Cardiac septum (tissue), 1 donor: Measurements from ENCODE around the gene LRGUK. TPM values are rescaled to one million over a fixed set of nuclear protein-coding genes. Genes with fewer than 3 reads are reported as not detected.
"Not testable (repeated sequence)": the region's sequence is repeated elsewhere in the genome, so short reads cannot be mapped to it uniquely, and the experiment has no call there.

Experiments
- DNase-seq: peaks from one replicate; pipeline ENCODE4 v3.0.0-alpha.2; 2020; ENCODE audit warnings: low spot score
- intact Hi-C: fragments of 100-400 bp; cut with DNase I; formaldehyde crosslinking; loops from one replicate; pipeline ENCODE4 v1.14.0; 2022
- total RNA-seq: library from RNA; stranded (reverse); fragmentation: NEBNext Ultra II Directional; extraction: Animal tissue kit (Norgen Biotek cat#: 25700); gene quantifications from one replicate; pipeline ENCODE4 v1.2.1, GENCODE V29; 2021
- donor health status: DM: no; HTN: no; CAD: no.

LRGUK gene
- total RNA-seq, 1 donor from 2014 or later, result 0.24 TPM

DNA sequence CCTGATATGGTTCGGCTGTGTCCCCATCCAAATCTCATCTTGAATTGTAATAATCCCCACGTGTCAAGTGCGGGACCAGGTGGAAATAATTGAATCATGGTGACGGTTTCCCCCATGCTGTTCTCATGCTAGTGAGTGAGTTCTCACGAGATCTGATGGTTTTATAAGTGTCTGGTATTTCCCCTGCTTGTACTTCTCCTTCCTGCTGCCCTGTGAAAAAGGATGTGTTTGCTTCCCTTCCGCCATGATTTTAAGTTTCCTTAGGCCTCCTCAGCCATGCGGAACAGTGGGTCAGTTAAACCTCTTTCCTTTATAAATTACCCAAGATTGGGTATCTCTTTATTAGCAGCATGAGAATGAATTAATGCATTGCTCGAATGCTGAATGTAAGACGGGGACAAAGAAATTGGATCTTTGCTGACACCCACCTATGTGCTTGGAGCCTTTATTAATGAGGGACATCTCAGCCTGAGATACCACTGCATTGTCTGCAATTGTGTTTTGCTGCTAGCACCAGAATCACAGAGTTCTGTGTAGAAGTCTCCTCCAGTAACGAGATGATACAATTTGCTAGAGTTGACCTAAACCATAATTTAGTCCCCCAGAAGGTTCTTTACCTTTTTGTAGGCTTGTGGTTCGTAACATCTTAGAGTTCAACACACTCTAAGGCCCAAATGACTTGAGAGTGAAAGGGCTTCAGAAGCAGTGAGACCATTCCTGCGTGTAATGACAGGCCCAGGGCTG is 160.9 kb downstream of the LRGUK start:
- intact Hi-C loops, result no loop called here
- no peak for DNase-seq

DNA sequence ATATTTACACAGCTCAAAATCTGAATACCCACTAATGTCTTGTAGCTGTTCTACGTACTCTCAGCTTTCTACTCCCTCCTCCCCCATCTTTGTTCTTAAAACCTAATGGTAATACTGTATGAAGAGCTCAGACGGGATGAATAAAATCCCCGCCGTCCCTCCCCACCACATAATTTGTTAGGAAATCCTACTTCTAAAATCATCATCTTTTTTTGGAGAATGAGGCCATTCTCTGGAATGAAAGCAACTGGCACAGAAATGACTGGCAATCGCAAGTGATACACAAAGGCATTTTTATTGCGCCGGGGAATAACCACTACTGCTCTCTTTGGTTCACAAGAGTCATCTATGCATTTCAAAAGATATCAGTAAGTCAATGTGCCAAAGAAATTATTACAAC is 162.3 kb downstream of the LRGUK start:
- intact Hi-C loops, result no loop called here
- DNase-seq, result no peak

- DNase-seq, result no peak
- intact Hi-C loops, result no loop called here
Observed at GRCh38 chr7:134289841-134290240, 162.7 kb downstream of the LRGUK start.

DNA sequence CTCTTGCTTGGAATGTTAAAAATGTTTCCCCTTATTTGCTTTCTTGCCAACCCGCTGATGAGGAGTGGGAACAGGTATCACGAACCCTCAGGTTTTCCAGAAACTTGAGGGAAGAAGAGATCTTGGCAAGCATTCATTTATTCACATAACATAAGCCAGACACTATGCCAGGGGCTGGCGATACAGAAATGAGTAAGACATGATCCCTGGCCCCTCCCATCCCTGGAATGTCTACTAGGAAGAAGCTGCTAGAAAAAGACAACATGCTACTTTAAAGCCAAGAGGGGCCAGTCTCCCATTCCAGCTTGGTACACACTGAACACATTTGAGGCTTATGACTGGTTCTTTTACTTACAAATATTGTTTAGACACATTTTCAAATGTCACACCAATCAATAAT is 163.1 kb downstream of the LRGUK start:
- no peak for DNase-seq
- intact Hi-C loops, result no loop called here

- intact Hi-C loops, result no loop called here
- no peak for DNase-seq
Observed at GRCh38 chr7:134293002-134293740, 166.0 kb downstream of the LRGUK start.

GRCh38 chr7:134295982-134296381 is 168.8 kb downstream of the LRGUK start:
- intact Hi-C loops, DNase-seq: not testable (repeated sequence)

DNA sequence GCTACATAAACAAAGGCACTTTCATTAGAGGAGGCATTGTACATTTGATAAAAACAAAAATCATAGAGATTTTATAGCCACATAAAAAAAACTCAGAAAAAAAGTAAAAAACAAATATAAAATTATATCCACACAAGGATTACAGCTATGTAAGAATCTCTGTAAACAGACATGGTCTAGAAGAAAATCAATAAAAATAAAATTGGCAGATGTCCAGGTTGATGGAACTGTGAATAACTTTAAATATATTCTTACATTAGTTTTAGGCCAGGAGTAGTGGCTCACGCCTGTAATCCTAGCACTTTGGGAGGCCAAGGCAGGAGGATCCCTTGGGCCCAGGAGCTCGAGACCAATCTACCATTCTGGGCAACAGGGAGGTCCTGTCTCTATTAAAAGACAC is 170.3 kb downstream of the LRGUK start:
- intact Hi-C loops, result no loop called here
- DNase-seq, result no peak

DNA sequence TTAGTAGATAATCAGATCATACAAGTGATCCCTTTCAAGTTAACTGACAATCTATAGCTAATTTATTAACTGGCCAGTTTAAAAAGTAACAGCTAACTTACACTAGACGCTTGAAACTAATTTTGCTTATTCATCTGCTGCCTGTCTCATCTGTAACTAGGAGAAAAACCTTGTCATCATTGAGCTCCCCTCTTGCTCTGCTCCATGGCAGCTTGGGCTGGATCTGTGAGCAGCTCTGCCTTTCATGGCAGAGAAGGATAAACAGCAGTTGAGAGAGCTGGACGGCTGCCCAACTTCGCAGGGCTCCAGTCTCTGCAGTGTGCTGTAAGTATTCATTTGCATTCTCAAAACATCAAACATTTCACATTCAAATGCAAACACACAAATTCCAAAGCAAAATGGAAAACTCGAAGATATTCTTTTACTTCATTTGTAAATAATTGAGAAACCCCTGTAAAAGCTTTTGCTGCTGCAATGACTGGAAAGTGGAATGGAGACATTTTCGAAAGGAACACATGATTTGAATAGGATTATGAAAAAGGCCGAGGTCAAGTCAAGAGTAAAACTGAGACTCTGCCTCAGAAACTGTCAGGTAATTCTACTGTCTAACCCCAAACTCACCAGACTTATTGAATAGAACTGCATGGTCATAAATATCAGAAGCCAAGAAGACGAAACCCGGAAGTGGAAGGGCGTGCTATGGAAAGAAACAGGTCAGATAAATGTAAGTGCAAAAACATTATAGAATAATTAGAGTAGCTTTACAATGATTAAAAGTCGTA is 172.0 kb downstream of the LRGUK start:
- no peak for DNase-seq
- intact Hi-C loops, result no loop called here

- intact Hi-C loops, result no loop called here
- DNase-seq, result no peak
Observed at GRCh38 chr7:134300988-134301387, 173.8 kb downstream of the LRGUK start.

DNA sequence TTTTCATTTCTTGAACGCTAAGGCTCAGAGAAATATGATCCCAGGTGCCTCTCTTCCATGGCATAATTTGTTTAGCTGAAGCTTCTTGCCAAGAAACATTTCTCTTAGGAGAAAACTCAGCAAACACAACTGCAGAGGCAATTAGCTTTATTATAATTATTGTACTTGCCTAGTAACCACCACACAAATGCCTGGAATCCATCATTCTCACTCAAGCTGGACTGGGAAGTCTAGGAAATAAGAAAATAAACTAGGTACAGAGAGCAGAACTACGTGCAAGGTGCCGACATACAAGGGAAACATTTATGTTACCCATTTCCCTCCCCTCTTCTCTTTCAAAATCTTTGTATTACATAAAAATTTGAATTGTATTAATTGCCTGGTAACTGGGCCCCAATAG is 174.5 kb downstream of the LRGUK start:
- no peak for DNase-seq
- intact Hi-C loops, result no loop called here

DNA sequence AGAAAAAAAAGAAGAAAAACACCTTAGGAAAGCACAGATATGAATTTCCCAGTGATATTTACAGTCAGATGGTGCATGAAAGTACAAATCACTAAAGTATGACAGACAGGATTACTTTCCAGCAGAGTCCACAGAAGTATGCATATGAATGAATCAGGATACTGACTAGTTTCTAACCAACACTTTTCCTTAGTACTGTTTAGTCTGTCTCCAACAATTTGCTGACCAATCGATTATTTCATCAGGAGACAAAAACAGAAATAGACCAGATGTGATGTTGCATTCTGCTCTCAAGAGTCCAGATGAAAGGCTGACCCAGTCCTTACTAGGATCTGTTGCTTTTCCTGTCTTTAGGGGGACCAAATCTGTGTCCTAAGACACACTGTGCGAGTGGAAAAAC is 175.0 kb downstream of the LRGUK start:
- DNase-seq, result no peak
- intact Hi-C loops, result no loop called here

GRCh38 chr7:134307320-134307719 is 180.2 kb downstream of the LRGUK start:
- intact Hi-C loops, result no loop called here
- DNase-seq, result no peak

DNA sequence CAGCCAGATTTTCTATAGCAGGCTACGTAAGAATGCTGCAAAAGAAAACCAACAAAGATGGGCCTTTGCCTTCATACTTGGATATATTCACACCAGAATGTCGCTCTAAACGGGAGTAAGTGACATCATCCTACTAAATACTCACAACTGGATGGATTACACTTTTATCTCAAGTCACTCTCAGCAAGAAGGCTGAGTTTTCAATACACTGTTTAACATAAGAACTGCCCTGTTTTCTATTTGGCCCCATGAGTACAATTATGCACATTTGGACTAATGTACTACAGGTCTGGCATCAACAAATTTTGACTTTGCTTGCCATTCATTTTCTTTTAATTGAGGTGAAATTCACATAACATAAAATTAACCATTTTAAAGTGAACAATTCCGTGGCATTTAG is 181.4 kb downstream of the LRGUK start:
- intact Hi-C loops, result no loop called here

DNA sequence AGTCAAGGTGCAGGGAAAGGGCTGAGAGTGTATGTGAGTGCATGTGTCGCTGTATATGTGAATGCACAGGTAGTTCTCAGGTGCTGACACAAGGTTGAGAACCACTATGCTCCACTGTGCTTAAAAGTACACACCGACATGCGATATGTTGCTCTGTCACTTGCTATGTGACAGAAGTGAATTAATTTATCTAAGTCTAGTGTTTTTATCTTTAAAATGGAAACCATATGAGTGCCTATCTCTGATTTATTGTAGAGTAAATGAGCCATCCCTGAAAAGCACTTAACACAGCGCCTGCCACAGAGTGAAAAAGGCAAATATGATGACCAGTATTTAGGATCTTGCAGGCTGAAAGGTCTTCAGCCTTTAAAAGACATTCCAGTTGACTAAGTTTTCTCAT is 184.7 kb downstream of the LRGUK start:
- no peak for DNase-seq
- intact Hi-C loops, result no loop called here

More for the DNA sequence above, 181.4 kb downstream of the LRGUK start:
- no peak for DNase-seq

GRCh38 chr7:134312717-134313116 is 185.6 kb downstream of the LRGUK start:
- no peak for DNase-seq
- intact Hi-C loops, result no loop called here

GRCh38 chr7:134313543-134313942 is 186.4 kb downstream of the LRGUK start:
- intact Hi-C loops, result no loop called here
- no peak for DNase-seq

Other genes with a start within 250 kb of the LRGUK start
- 6.5 TPM for gene SLC35B4, start 189.6 kb downstream of the LRGUK start, total RNA-seq